Vagina (tissue), 2 donors: ENCODE data around the gene ANKRD18A.
"Not testable (repeated sequence)": the region's sequence is repeated elsewhere in the genome, so short reads cannot be mapped to it uniquely, and the experiment has no call there.

Experiments used
- POLR2AphosphoS5 ChIP-seq, 2 donors: sonication (generic); formaldehyde crosslinking; IDR thresholded peaks; one replicate each; pipeline ENCODE4 v1.9.0; 2017; ENCODE audit warnings: antibody characterized with exemption in 2 of 2, mild to moderate bottlenecking in 2 of 2, low read depth in 1 of 2; ENCODE audit not compliant: insufficient read depth in 1 of 2
- TF ChIP-seq, protein P1 (sequence below), 3 experiments: fragments of 450-650 bp in 2 of 3; fragments of 200-600 bp in 1 of 3; sonication (generic) in 1 of 3; IDR thresholded peaks; one replicate each; pipeline ENCODE4 v1.5.1; 2017 to 2019; ENCODE audit warnings: antibody characterized with exemption in 3 of 3, mild to moderate bottlenecking in 2 of 3, moderate library complexity in 2 of 3

DNA sequence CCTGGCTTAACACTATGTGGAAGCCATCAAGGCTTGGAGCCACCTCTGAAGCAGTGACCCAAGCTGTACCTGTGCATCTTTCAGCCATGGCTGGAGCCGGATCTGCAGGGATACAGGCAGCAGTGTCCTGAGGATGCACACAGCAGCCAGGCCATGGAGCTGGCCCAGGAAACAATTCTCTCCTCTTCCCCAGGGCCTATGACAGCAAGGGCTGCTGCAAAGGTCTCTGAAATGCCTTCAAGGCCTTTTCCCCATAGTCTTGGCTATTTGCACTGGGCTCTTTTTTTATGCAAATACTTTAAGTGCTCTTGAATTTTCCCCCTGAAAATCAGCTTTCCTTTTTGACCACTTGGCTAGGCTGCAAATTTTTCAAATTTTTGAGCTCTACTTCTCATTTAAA lies 56.5 kb downstream of the ANKRD18A start:
- TF ChIP-seq, protein P1, sequence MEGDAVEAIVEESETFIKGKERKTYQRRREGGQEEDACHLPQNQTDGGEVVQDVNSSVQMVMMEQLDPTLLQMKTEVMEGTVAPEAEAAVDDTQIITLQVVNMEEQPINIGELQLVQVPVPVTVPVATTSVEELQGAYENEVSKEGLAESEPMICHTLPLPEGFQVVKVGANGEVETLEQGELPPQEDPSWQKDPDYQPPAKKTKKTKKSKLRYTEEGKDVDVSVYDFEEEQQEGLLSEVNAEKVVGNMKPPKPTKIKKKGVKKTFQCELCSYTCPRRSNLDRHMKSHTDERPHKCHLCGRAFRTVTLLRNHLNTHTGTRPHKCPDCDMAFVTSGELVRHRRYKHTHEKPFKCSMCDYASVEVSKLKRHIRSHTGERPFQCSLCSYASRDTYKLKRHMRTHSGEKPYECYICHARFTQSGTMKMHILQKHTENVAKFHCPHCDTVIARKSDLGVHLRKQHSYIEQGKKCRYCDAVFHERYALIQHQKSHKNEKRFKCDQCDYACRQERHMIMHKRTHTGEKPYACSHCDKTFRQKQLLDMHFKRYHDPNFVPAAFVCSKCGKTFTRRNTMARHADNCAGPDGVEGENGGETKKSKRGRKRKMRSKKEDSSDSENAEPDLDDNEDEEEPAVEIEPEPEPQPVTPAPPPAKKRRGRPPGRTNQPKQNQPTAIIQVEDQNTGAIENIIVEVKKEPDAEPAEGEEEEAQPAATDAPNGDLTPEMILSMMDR (IDR thresholded peaks at IDR 0.05) = not testable (repeated sequence)
- TF ChIP-seq POLR2AphosphoS5 (IDR thresholded peaks at IDR 0.05; ENCODE audit: insufficient read depth in 1 of 2, low read depth in 1 of 2) = not testable (repeated sequence)
